HG02759 (cell line): Measurements from ENCODE around the gene SFTPA1.
"Not testable (repeated sequence)": the region's sequence is repeated elsewhere in the genome, so short reads cannot be mapped to it uniquely, and the experiment has no call there.

ENCODE experiments used
- ATAC-seq: cut with Tn5 transposase; IDR thresholded peaks from one replicate; pipeline ENCODE4 v1.9.1; 2021; ENCODE audit warnings: mild to moderate bottlenecking, moderate library complexity; ENCODE audit not compliant: unreplicated experiment

SFTPA1 gene

DNA sequence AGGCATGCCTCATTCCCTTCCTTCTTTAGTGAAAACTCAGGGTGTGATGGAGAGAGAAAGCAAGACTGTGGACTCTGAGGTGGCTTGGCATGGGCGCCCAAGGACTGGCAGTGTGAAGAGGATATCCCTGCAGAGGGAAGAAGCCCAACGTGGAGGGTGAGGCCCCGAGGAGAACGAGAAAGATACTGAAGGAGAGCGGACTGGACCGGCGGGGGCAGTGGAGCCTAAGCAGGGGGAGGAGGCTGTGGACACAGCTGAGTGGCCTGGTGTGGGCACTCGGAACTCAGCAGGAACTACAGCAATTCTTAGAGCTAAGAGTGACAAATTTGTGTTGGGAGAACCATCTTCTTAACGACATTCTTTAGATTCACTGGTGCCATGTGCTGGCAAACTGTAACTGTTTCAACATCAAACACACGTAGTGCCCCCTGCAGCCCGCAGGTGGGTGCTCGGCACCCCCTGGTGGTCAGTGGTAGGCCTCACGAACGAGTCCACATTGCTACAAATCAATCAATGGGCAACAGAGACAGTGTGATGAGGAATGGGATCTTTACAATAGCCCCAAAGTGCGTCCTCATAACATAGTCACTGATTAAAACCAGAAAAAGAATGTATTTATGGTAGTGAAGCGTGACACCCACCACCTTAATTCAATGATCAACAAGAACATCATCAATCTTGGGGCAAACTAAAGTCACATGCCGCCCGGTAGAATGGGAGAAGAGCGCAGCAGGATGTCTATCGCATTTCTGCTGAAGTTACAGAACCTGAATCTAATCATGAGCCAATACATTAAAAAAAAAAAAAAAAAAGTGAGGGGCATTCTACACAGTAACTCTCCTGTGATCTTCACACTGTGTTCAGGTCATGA, 2.0 kb upstream of the SFTPA1 start:
- peak; percentile 60 for ATAC-seq

DNA sequence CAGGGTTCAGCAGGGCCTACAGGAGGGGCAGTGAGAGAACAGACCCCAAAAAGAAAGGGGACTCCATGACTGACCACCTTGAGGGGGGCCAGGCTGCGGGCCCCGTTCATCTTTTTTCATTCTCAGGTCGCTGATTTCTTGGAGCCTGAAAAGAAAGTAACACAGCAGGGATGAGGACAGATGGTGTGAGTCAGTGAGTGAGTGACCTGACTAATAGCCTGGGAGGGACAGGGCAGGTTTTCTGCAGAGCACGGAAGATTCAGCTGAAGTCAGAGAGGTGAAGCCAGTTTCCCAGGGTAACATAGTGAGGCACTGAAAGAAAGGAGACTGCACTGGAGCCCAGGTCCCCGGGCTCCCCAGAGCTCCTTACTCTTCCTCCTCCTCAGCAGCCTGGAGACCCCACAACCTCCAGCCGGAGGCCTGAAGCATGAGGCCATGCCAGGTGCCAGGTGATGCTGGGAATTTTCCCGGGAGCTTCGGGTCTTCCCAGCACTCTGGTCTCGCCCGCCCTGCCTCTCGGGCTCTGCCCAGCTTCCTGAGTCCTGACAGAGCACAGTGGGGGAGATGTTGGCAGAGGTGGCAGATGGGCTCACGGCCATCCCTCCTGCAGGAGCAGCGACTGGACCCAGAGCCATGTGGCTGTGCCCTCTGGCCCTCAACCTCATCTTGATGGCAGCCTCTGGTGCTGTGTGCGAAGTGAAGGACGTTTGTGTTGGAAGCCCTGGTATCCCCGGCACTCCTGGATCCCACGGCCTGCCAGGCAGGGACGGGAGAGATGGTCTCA, 646 bp downstream of the SFTPA1 start:
- not testable (repeated sequence) for ATAC-seq

DNA sequence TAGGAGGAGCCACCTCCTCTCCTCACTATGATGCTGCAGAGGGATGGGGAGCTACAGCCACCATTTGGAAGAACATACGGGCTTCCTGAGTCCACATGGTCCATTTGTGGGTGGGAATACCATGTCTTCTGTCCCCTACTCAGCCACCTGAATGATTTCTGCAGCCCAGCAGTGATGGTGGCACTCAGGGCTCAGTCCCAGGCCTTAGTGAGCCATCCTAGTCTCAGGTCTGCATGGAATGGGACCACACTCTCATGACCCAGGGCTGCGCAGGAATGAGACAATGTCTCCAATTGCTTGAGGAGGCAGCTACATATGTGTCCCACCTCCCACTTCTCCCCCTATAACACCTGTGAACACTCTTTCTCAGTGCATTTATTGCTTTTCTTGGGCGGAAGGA, 4.8 kb downstream of the SFTPA1 start:
- no peak for ATAC-seq

DNA sequence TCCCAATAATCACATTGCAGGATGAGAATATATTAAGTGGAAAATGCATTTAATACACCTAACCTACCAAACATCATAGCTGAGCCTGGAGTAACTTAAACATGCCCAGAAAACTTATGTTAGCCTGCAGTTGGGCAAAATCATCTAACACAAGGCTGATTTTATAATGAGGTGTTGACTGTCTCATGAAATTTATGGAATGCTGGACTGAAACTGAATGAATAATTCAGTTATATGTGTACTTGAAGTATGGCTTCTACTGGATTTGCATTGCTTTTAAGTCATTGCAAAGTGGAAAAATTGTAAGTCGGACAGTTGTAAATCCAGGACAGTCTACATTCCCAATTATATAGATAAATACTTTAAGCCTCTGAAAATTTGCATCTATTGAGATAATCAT, 5.4 kb downstream of the SFTPA1 start:
- no peak for ATAC-seq

DNA sequence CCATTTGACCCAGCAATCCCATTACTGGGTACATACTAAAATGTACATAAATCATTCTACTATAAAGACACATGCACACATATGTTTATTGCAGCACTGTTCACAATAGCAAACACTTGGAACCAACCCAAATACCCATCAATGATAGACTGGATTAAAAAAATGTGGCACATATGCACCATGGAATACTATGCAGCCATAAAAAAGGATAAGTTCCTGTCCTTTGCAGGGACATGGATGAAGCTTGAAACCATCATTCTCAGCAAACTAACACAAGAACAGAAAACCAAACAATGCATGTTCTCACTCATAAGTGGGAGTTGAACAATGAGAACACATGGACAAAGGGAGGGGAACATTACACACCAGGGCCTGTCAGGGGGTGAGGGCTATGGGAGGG, 12.9 kb downstream of the SFTPA1 start:
- not testable (repeated sequence) for ATAC-seq

DNA sequence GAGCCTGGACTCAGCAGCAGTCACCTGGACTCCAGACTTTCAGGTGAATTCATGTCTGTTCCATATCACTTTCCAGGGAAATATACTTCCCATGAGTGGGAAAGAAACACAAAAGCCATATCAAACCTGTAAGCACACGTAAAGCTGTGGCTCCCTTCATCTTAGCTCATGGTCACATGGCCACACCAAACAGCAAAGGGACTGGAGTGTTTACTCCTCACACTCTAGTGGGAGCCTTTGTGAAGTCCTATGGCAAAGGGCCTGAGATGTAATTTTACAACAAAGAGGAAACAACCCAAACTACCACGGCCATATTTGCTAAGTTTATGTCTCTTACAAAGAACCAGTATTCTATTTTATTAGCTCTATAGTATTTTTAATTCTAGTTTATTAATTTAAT, 16.3 kb downstream of the SFTPA1 start:
- no peak for ATAC-seq

DNA sequence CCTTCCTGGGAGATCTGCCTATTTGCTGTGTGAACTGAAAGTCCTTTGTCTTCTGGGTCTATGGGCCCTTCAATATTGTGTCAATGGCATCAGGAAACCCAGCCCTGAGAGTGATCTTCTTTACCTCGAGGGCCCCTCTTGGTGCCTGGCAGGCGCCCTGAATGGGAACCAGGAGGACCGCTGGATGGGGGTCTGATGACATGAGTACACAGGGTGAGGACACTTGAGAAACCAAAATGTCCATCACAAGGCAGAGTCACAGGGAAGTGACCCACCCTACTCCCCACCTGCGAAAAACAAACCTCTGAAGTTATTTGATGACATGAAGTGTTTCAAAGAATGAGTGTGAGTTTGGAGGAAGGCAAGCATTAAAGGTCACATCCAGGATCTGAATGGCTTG, 17.3 kb downstream of the SFTPA1 start:
- no peak for ATAC-seq

DNA sequence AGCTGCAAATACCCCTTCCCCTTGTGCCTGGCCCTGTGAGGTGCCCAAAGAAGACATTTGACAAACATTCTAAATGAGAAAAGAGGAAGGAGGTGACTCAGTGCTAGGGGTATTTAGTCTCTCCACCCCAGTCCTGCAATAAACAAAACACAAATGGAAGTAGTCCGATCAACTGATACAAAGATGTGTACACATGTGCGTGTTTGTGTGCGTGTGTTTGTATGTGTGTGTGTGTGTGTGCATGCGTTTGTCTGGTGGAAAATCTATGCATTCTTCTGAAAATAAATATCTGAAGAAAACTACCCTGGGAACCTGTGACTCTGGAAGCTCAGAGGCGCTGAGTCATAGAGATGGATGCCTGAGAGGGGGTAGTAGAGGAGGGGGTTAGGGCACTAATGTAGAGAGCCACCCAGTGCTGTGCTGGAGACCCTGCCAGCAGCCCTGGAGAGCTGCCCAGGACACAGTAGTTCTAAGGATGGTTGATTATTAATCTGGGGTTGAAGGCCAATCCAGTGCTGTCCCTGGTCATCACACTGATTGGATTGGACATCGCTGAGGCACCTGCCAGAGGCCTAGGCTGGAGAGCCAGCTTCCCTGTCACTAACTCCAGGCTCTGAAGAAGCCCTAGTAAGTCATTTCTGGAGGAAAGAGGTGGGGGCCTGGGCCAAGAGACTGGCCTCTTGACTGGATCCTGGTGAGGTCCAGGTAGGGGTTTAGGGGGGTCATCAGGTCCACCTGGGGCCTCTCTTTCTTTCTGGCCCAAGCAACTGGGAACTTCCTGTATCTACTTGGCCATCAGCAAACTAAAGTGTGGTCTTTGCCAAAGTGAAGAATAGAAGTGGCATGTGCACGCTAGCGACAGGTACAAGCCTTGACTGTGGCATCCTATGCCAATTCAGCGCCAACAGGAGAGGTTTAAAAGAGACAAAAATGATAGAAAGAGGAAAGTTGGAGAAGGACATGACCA, 18.5 kb downstream of the SFTPA1 start:
- no peak for ATAC-seq

DNA sequence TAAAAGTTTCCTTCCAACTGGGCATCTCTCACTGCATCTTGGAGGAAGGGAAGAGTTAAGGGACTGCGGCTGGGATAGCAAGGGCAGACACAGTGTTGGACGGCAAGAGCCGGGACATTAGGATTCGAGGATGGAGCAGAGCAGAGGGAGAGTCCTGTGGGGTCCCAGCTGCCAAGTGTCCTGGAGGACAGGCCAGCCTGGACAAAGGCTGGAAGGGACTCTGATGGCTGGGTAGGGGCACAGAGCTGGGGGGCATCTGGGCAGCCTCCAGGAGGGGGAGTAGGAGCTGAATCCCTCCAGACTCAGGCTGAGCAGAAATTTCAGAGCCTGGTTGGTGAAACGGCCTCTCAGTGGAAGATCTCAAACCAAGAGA, 19.2 kb downstream of the SFTPA1 start:
- no peak for ATAC-seq

DNA sequence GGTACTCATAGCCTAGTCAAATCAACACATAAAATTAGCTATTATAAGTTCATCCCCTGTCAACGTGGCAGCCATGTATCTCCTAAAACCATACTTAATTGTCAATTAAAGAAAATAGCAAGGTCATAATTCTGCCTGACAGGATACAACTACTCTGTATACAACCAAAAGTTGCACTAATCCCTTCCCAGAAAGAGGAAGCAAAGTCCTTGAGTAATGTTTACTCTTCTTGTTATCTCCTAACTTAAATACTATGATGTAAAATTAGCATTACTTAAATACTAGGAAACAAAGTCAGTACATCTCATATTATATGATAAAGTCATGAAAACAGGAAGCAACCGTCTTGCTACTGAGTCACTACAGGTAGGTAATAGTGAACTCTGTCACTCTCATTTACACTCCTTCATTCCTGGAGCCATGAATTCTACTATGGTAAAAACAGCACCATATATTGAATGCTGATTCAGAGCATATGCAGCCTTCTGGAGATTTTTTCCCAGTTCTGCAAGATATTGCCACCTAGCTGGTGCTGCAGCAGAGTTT, 26.0 kb downstream of the SFTPA1 start:
- not testable (repeated sequence) for ATAC-seq

DNA sequence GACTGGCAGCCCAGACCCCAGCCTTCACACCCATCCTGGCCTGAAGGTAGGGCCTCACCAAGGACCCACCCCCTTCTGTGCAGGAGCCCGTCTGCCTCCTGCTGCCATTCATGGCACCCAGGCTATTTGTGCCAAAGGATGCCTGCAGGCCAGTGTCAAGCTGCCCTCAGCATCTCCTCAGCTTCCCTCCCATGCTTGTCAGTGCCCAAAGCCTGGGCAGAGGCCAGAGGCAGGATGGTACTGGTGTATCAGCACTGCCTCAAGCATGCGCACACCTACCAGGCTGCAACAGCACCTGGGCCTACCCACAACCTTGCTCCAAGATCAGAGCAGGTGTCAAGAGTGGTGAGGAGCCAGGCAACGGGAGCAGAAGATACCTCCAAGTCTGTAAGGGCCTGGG, 27.6 kb downstream of the SFTPA1 start:
- ATAC-seq = no peak

DNA sequence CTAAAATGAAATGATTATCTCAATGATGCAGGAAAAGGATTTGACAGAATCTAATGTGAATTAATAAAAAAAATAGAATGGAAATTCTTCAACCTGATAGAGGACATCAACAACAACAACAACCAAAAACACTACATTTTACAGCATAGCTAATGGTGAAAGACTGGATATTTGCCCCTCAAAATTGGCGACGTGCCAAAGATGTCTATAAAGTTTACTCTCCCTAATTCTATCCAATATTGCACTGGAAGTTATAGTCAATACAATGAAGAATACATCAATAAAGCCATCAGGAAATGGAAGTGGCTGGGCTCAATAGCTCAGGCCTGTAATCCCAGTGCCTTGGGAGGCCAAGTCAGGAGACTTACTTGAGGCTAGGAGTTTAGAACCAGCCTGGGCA, 42.0 kb downstream of the SFTPA1 start:
- ATAC-seq = not testable (repeated sequence)

DNA sequence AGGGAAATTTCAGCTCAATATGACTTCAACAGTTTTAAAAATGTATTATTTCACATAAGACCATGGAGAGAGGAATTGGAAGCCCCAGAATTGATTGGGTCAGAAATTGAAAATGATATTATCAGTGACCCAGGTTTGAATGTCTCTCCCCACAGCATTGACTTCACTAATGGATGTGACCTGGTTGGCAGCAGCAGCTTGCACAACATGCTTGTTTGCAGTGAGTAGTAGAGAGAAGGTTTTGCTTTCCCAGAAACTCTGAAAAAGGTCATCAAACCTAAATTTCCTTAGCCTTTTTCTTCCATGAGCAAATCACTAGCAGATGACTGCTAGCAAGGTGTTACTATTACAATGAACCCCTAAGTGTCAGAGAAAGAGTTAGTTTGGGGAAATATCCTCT, 52.5 kb downstream of the SFTPA1 start:
- ATAC-seq = not testable (repeated sequence)

DNA sequence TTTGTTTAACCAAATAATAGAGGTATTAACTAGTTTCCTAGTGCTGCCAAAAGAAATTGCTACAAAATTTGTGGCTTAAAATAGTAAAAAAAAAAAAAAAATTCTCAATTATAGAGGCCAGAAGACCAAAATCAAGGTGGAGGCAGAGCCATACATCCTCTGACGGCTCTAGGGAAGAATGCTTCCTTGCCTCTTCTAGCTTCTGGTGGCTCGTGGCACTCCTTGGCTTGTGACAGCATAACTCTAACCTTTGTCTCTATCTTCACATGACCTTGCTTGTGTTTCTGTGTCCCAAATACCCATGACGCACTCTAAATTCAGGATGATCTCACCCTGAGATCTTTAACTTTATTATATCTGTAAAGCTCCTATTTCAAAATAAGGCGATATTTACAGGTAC, 53.9 kb downstream of the SFTPA1 start:
- not testable (repeated sequence) for ATAC-seq
